Vagina (tissue), 2 donors: ENCODE data around the gene IPO11. TPM values are rescaled to one million over a fixed set of nuclear protein-coding genes. Genes with fewer than 3 reads are reported as not detected.
A peak's percentile ranks its signal among the peaks of the same experiment; 100 is the strongest.

Source experiments
- DNase-seq, 2 donors: peaks; one replicate each; pipeline ENCODE4 v3.0.0-alpha.2; 2017; ENCODE audit errors: extremely low spot score in 2 of 2
- H3K27ac ChIP-seq: fragments of 200-600 bp; sonication (generic); one replicate; pipeline ENCODE4 v1.5.1; 2019
- H3K27me3 ChIP-seq: fragments of 200-600 bp; sonication (generic); one replicate; pipeline ENCODE4 v1.5.1; 2019
- H3K36me3 ChIP-seq, 2 donors: fragments of 200-600 bp; sonication (generic); one replicate each; pipeline ENCODE4 v1.5.1; 2017 to 2019
- H3K4me1 ChIP-seq: fragments of 200-600 bp; sonication (generic); one replicate; pipeline ENCODE4 v1.5.1; 2019
- H3K4me3 ChIP-seq, 2 donors: fragments of 200-600 bp; sonication (generic); 1 replicate in 1 of 2; 2 replicates in 1 of 2; pipeline ENCODE4 v1.5.1; 2016 to 2019
- H3K9me3 ChIP-seq: fragments of 200-600 bp; sonication (generic); one replicate; pipeline ENCODE4 v1.5.1; 2019
- POLR2A ChIP-seq, 2 donors: fragments of 450-650 bp; IDR thresholded peaks; one replicate each; pipeline ENCODE4 v1.6.1; 2017; ENCODE audit warnings: antibody characterized with exemption in 2 of 2, mild to moderate bottlenecking in 2 of 2, moderate library complexity in 2 of 2
- POLR2AphosphoS5 ChIP-seq, 2 donors: sonication (generic); formaldehyde crosslinking; IDR thresholded peaks; one replicate each; pipeline ENCODE4 v1.9.0; 2017; ENCODE audit warnings: antibody characterized with exemption in 2 of 2, mild to moderate bottlenecking in 2 of 2, low read depth in 1 of 2; ENCODE audit not compliant: insufficient read depth in 1 of 2
- intact Hi-C: fragments of 100-400 bp; cut with DNase I; formaldehyde crosslinking; loops from one replicate; pipeline ENCODE4 v1.15.1; 2023
- total RNA-seq: library from RNA; depleted of rRNA; stranded (reverse); fragments of >200 nt; gene quantifications from one replicate; pipeline ENCODE4 v1.2.3, GENCODE V29; 2016
- TF ChIP-seq, protein P1 (sequence below), 3 experiments: fragments of 450-650 bp in 2 of 3; fragments of 200-600 bp in 1 of 3; sonication (generic) in 1 of 3; IDR thresholded peaks; one replicate each; pipeline ENCODE4 v1.5.1; 2017 to 2019; ENCODE audit warnings: antibody characterized with exemption in 3 of 3, mild to moderate bottlenecking in 2 of 3, moderate library complexity in 2 of 3

The IPO11 gene
- total RNA-seq, 1 donor from 2014 or later: 31.2 TPM

DNA sequence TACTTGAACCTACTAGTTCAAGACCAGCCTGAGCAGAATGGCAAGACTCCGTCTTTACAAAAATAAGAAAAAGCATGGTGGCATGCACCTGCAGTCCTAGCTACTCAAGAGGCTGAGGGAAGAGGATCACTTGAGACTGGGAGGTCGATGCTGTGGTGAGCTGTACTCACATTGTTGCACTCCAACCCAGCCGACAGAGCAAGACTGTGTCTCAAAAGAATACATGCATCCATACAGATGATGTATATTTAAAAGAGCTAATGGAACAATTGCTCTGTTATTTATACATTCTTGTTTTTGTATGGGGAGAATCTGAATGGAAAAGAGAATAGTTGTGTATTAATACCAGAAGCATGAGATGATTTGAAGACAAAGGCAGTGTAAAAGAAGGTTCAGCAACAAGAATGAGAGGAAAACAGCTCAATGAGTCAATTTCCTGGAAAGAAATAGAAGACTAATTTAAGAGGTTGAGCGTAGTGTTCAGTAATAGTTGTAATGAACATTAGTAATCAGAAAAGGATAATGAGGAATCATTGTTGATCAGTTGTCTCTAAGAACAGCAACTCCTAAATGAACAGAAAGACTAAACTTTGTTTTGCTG, 164.1 kb downstream of the IPO11 start:
- H3K27ac ChIP-seq: no peak overlapping the region
- H3K4me3 ChIP-seq: no peak overlapping the region
- no peaks in the 10 kb centered on the region for H3K27me3 ChIP-seq
- H3K36me3 ChIP-seq: no peaks in the 10 kb centered on the region
- H3K4me1 ChIP-seq: no peaks in the 10 kb centered on the region
- TF ChIP-seq POLR2A (IDR thresholded peaks at IDR 0.05): no peak
- TF ChIP-seq POLR2AphosphoS5 (IDR thresholded peaks at IDR 0.05; ENCODE audit: insufficient read depth in 1 of 2, low read depth in 1 of 2): no peak
- TF ChIP-seq, protein P1, sequence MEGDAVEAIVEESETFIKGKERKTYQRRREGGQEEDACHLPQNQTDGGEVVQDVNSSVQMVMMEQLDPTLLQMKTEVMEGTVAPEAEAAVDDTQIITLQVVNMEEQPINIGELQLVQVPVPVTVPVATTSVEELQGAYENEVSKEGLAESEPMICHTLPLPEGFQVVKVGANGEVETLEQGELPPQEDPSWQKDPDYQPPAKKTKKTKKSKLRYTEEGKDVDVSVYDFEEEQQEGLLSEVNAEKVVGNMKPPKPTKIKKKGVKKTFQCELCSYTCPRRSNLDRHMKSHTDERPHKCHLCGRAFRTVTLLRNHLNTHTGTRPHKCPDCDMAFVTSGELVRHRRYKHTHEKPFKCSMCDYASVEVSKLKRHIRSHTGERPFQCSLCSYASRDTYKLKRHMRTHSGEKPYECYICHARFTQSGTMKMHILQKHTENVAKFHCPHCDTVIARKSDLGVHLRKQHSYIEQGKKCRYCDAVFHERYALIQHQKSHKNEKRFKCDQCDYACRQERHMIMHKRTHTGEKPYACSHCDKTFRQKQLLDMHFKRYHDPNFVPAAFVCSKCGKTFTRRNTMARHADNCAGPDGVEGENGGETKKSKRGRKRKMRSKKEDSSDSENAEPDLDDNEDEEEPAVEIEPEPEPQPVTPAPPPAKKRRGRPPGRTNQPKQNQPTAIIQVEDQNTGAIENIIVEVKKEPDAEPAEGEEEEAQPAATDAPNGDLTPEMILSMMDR (IDR thresholded peaks at IDR 0.05): no peak
- intact Hi-C loops: no loop called here
- no peaks in the 10 kb centered on the region for H3K9me3 ChIP-seq
- no peak for DNase-seq

DNA sequence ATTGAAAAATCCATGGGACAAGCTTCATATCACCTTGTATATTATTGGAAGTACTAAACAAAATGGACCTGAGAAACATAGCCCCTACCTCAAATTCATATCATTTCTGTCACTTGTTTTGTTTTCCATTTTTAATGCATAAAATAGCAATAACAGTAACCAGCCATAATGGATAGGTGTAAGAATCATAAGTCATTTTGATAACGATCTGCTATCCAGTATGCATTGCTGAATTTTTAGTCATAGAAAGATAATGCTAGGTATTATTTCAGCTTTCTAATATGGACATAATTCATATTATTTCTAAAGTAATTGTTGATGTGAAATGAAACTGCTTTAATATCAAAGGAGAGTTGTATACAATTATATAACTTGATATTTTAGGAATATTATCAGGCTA, 164.9 kb downstream of the IPO11 start:
- Histone ChIP-seq H3K4me1 (no peaks in the 10 kb centered on the region), H3K4me3 (no peak overlapping the region), H3K27ac (no peak overlapping the region), H3K27me3 (no peaks in the 10 kb centered on the region), H3K9me3 (no peaks in the 10 kb centered on the region), H3K36me3 (no peaks in the 10 kb centered on the region)
- no peak for TF ChIP-seq POLR2AphosphoS5 (IDR thresholded peaks at IDR 0.05; ENCODE audit: insufficient read depth in 1 of 2, low read depth in 1 of 2)
- no peak for DNase-seq
- intact Hi-C loops: no loop called here

DNA sequence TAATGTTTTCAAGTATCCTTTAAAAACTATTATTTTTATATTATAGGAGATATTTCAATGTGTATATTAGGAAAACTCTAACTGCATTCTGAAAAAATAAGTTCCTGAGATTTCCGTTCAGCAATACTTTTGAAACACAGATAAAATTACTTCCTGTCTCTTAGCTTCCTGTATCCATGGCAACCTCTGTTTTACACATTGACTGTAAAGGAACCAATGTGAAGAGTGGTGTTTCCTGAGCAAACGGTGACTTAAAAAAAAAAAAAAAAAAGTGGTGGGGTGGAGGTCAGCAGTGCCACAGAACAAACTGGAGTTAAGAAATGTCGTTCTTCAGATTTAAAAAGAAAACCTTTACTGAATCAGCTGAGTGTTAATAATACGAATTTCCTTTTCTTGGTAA, 166.0 kb downstream of the IPO11 start, which contains the start of gene LRRC70:
Gene LRRC70, plus strand, starts transcription at position 280 of the 400 bp plus-strand sequence. CDS start 620 bp downstream, outside the sequence.
- H3K4me3 ChIP-seq: peak within 1 kb of the TSS in 1 of 2 donors; percentile 18
- intact Hi-C loops: no loop called here

DNA sequence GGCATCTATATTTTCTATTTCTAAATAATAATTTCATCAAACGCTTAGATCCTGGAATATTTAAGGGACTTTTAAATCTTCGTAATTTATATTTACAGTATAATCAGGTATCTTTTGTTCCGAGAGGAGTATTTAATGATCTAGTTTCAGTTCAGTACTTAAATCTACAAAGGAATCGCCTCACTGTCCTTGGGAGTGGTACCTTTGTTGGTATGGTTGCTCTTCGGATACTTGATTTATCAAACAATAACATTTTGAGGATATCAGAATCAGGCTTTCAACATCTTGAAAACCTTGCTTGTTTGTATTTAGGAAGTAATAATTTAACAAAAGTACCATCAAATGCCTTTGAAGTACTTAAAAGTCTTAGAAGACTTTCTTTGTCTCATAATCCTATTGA, 167.2 kb downstream of the IPO11 start:
- TF ChIP-seq POLR2AphosphoS5 (IDR thresholded peaks at IDR 0.05; ENCODE audit: insufficient read depth in 1 of 2, low read depth in 1 of 2): no peak
- TF ChIP-seq, protein P1 (IDR thresholded peaks at IDR 0.05): no peak
- no peak for TF ChIP-seq POLR2A (IDR thresholded peaks at IDR 0.05)
- H3K27ac ChIP-seq: no peak overlapping the region
- no peaks in the 10 kb centered on the region for H3K27me3 ChIP-seq
- H3K4me3 ChIP-seq: peak overlapping the region in 1 of 2 donors; percentile 0
- no peaks in the 10 kb centered on the region for H3K36me3 ChIP-seq
- no peaks in the 10 kb centered on the region for H3K9me3 ChIP-seq
- intact Hi-C loops: no loop called here
- H3K4me1 ChIP-seq: no peaks in the 10 kb centered on the region
- DNase-seq: no peak

More for the DNA sequence above, 166.0 kb downstream of the IPO11 start, which contains the start of gene LRRC70:
- no peak within 1 kb of the TSS for H3K27ac ChIP-seq
- TF ChIP-seq POLR2A (IDR thresholded peaks at IDR 0.05) (no peak), POLR2AphosphoS5 (IDR thresholded peaks at IDR 0.05; ENCODE audit: insufficient read depth in 1 of 2, low read depth in 1 of 2) (peak in 1 of 2 donors; percentile 68)
- TF ChIP-seq, protein P1 (IDR thresholded peaks at IDR 0.05): no peak
- no peaks in the 10 kb centered on the region for H3K36me3 ChIP-seq
- H3K27me3 ChIP-seq: no peaks in the 10 kb centered on the region
- no peaks in the 10 kb centered on the region for H3K9me3 ChIP-seq
- no peaks in the 10 kb centered on the region for H3K4me1 ChIP-seq
- DNase-seq: no peak

DNA sequence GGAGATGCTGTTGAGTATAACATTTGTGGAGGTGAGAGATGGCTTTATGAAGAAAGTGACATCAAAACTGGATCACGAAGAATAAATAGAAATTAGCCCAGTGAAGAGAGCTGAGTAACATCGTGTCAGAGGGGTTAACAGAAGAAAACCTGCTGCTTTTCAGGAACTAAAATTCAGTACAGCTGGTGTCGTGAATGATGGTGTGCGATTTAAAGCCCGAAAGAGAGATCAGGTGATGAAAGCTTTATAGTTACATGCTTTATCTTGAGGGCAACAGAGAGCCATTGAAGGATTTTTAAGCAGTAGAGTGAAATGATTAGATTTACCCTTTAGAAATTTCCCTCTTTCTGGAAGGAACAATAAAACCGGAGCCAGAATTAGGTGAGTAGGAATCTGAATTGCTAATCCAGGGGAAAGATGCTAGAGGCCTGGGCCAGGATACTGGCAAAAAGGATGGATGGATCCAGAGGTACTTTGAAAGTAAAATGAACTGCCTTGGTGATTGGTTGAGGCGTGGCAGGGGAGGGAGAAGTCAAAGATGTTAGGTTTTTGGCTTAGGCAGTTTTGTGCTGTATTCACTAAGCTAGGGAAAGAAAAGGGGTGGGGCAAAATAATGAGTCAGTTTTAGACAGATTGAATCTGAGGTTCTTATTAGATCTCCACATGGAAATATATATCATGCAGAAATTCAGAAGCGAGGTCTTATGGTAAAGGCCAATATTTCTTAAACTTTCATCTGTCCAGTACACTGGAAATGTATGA, 169.5 kb downstream of the IPO11 start:
- no peaks in the 10 kb centered on the region for H3K9me3 ChIP-seq

More for the DNA sequence above, 169.5 kb downstream of the IPO11 start:
- Histone ChIP-seq H3K27me3 (no peaks in the 10 kb centered on the region), H3K4me1 (no peaks in the 10 kb centered on the region), H3K4me3 (no peak overlapping the region), H3K27ac (no peak overlapping the region), H3K36me3 (no peaks in the 10 kb centered on the region)
- no peak for DNase-seq
- intact Hi-C loops: no loop called here
- TF ChIP-seq POLR2A (IDR thresholded peaks at IDR 0.05) (no peak), POLR2AphosphoS5 (IDR thresholded peaks at IDR 0.05; ENCODE audit: insufficient read depth in 1 of 2, low read depth in 1 of 2) (no peak)
- TF ChIP-seq, protein P1 (IDR thresholded peaks at IDR 0.05): no peak
